HG03354 (cell line): ENCODE results near the gene ELK3.

Experiments
- ATAC-seq: cut with Tn5 transposase; IDR thresholded peaks from one replicate; pipeline ENCODE4 v1.9.1; 2021; ENCODE audit warnings: mild to moderate bottlenecking; ENCODE audit not compliant: unreplicated experiment, poor library complexity, severe bottlenecking

The ELK3 gene

GRCh38 chr12:96228566-96229248 lies 34.5 kb downstream of the ELK3 start:
- no peak for ATAC-seq

- ATAC-seq = no peak
Observed at GRCh38 chr12:96230646-96231045, 36.5 kb downstream of the ELK3 start.

GRCh38 chr12:96233168-96233567 lies 39.0 kb downstream of the ELK3 start:
- ATAC-seq = no peak

- ATAC-seq = no peak
Observed at GRCh38 chr12:96233939-96234461, 39.8 kb downstream of the ELK3 start.

- no peak for ATAC-seq
Observed at GRCh38 chr12:96234591-96235483, 40.7 kb downstream of the ELK3 start.

GRCh38 chr12:96235484-96235826 lies 41.3 kb downstream of the ELK3 start:
- ATAC-seq = no peak

GRCh38 chr12:96236221-96236822 lies 42.1 kb downstream of the ELK3 start:
- no peak for ATAC-seq

GRCh38 chr12:96237035-96237434 lies 42.9 kb downstream of the ELK3 start:
- no peak for ATAC-seq

GRCh38 chr12:96237465-96238077 lies 43.4 kb downstream of the ELK3 start:
- no peak for ATAC-seq

- no peak for ATAC-seq
Observed at GRCh38 chr12:96238336-96239047, 44.3 kb downstream of the ELK3 start.

GRCh38 chr12:96239711-96240635 lies 45.8 kb downstream of the ELK3 start:
- ATAC-seq = no peak

GRCh38 chr12:96240656-96241055 lies 46.5 kb downstream of the ELK3 start:
- ATAC-seq = no peak

GRCh38 chr12:96241431-96241830 lies 47.3 kb downstream of the ELK3 start:
- ATAC-seq = no peak

GRCh38 chr12:96241846-96242256 lies 47.7 kb downstream of the ELK3 start:
- no peak for ATAC-seq

GRCh38 chr12:96242597-96242996 lies 48.4 kb downstream of the ELK3 start:
- ATAC-seq = no peak

GRCh38 chr12:96244826-96245225 lies 50.7 kb downstream of the ELK3 start:
- ATAC-seq = no peak

- no peak for ATAC-seq
Observed at GRCh38 chr12:96246926-96247505, 52.8 kb downstream of the ELK3 start.

- no peak for ATAC-seq
Observed at GRCh38 chr12:96247563-96247962, 53.4 kb downstream of the ELK3 start.
